ENCODE results near the gene MZB1.

GRCh38 chr5:139343476-139343875 is 46.2 kb downstream of the MZB1 start:
- TF ChIP-seq CTCF (conservative IDR thresholded peaks at IDR 0.05 in 1 of 2, IDR thresholded peaks at IDR 0.05 in 1 of 2; ENCODE audit: low read depth in 1 of 2, low read length in 2 of 2): no peak
- no peak for TF ChIP-seq EZH2 (IDR thresholded peaks at IDR 0.05; ENCODE audit: low read length, missing control alignments)

Data from fibroblast of lung (primary cell).